Measurements from ENCODE around the gene GPR12.
"Not testable (repeated sequence)": the region's sequence is repeated elsewhere in the genome, so short reads cannot be mapped to it uniquely, and the experiment has no call there.

The GPR12 gene

GRCh38 chr13:26749285-26749684 is 11.3 kb downstream of the GPR12 start:
- in situ Hi-C loops (cut with MboI; ENCODE audit: low sequenced_read_pairs): no loop called here

GRCh38 chr13:26747706-26748105 is 12.9 kb downstream of the GPR12 start:
- in situ Hi-C loops (cut with MboI; ENCODE audit: low sequenced_read_pairs): no loop called here

GRCh38 chr13:26743971-26744370 is 16.6 kb downstream of the GPR12 start:
- in situ Hi-C loops (cut with MboI; ENCODE audit: low sequenced_read_pairs): no loop called here

GRCh38 chr13:26742691-26743358 is 17.8 kb downstream of the GPR12 start:
- in situ Hi-C loops (cut with MboI; ENCODE audit: low sequenced_read_pairs): no loop called here

- in situ Hi-C loops (cut with MboI; ENCODE audit: low sequenced_read_pairs): no loop called here
Measured at GRCh38 chr13:26735677-26736076, 24.9 kb downstream of the GPR12 start.

GRCh38 chr13:26727633-26728032 is 33.0 kb downstream of the GPR12 start:
- in situ Hi-C loops (cut with MboI; ENCODE audit: low sequenced_read_pairs): no loop called here

GRCh38 chr13:26727122-26727521 is 33.5 kb downstream of the GPR12 start:
- in situ Hi-C loops (cut with MboI; ENCODE audit: low sequenced_read_pairs): no loop called here

- in situ Hi-C loops (cut with MboI; ENCODE audit: low sequenced_read_pairs): no loop called here
Measured at GRCh38 chr13:26726684-26727083, 33.9 kb downstream of the GPR12 start.

GRCh38 chr13:26723620-26724019 is 37.0 kb downstream of the GPR12 start:
- in situ Hi-C loops (cut with MboI; ENCODE audit: low sequenced_read_pairs): not testable (repeated sequence)

GRCh38 chr13:26722321-26722720 is 38.3 kb downstream of the GPR12 start:
- in situ Hi-C loops (cut with MboI; ENCODE audit: low sequenced_read_pairs): no loop called here

- in situ Hi-C loops (cut with MboI; ENCODE audit: low sequenced_read_pairs): no loop called here
Measured at GRCh38 chr13:26721251-26722121, 39.1 kb downstream of the GPR12 start.

- in situ Hi-C loops (cut with MboI; ENCODE audit: low sequenced_read_pairs): loop anchor here (10.0 kb wide), 1 partner anchor 155 kb away; no protein-coding TSS in a partner anchor
Measured at GRCh38 chr13:26719356-26719945, 41.1 kb downstream of the GPR12 start.

- in situ Hi-C loops (cut with MboI; ENCODE audit: low sequenced_read_pairs): loop anchor here (10.0 kb wide), 1 partner anchor 156 kb away; no protein-coding TSS in a partner anchor
Measured at GRCh38 chr13:26718872-26719271, 41.7 kb downstream of the GPR12 start.

GRCh38 chr13:26718146-26718545 is 42.4 kb downstream of the GPR12 start:
- in situ Hi-C loops (cut with MboI; ENCODE audit: low sequenced_read_pairs): loop anchor here (10.0 kb wide), 1 partner anchor 157 kb away; no protein-coding TSS in a partner anchor

- in situ Hi-C loops (cut with MboI; ENCODE audit: low sequenced_read_pairs): loop anchor here (10.0 kb wide), 1 partner anchor 158 kb away; no protein-coding TSS in a partner anchor
Measured at GRCh38 chr13:26716984-26717383, 43.6 kb downstream of the GPR12 start.

- in situ Hi-C loops (cut with MboI; ENCODE audit: low sequenced_read_pairs): loop anchor here (10.0 kb wide), 1 partner anchor 161 kb away; no protein-coding TSS in a partner anchor
Measured at GRCh38 chr13:26713341-26713740, 47.2 kb downstream of the GPR12 start.

- in situ Hi-C loops (cut with MboI; ENCODE audit: low sequenced_read_pairs): loop anchor here (10.0 kb wide), 1 partner anchor 164 kb away; no protein-coding TSS in a partner anchor
Measured at GRCh38 chr13:26711211-26711610, 49.4 kb downstream of the GPR12 start.

- in situ Hi-C loops (cut with MboI; ENCODE audit: low sequenced_read_pairs): loop anchor here (10.0 kb wide), 1 partner anchor 165 kb away; no protein-coding TSS in a partner anchor
Measured at GRCh38 chr13:26710166-26710565, 50.4 kb downstream of the GPR12 start.

- in situ Hi-C loops (cut with MboI; ENCODE audit: low sequenced_read_pairs): no loop called here
Measured at GRCh38 chr13:26709461-26709860, 51.1 kb downstream of the GPR12 start.

GRCh38 chr13:26708007-26708297 is 52.6 kb downstream of the GPR12 start:
- in situ Hi-C loops (cut with MboI; ENCODE audit: low sequenced_read_pairs): no loop called here
